T follicular helper cell (primary cell): ENCODE data around the gene USP47.

Experiments used
- DNase-seq: peaks from one replicate; pipeline ENCODE4 v3.0.0-alpha.2; 2020; ENCODE audit warnings: low read depth

Gene USP47

GRCh38 chr11:11981364-11981763 lies 139.6 kb downstream of the USP47 start:
- no peak for DNase-seq

- no peak for DNase-seq
These were observed 140.1 kb downstream of the USP47 start for GRCh38 chr11:11981840-11982239.

- DNase-seq, result no peak
These were observed 140.7 kb downstream of the USP47 start for GRCh38 chr11:11982461-11982860.

DNA sequence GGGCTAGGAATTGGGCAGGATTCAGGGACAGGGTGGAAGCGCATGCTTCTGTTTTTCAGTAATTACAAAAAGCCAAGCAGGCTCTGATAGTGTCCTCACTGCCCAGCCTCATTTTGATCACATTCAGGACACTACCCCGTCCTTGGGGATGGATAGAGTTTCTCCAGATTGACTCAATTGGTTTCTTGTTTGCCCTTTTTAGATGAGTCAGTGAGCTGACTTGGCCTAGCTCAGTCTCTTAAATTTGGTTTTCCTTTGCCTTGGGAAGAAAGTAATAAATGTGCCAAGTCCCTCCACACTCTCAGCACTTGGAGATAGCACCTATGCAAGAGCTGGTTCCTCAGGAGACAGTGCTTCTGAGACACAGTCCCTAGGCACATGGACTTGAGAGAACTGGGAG lies 141.2 kb downstream of the USP47 start:
- DNase-seq, result no peak

DNA sequence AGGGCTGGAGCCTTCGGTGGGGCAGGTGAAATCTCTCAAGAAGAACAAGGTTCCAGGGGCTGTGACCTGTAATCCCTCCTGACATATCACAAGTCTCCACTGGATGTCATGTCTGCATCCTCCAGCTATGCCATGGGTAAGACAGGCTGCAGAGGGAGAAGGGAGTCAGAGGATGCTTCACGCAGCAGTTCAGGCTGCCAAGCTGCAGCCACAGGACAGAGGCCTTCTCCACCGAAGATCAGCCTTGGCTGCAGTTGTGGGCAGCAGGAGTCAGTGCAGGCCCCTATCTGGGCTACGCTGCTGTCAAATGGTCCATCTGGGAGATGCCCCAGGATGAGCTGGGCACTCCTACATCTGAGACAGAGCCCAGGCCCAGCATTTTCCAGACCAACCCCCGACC lies 141.7 kb downstream of the USP47 start:
- no peak for DNase-seq

- DNase-seq, result no peak
These were observed 142.8 kb downstream of the USP47 start for GRCh38 chr11:11984563-11984962.

GRCh38 chr11:11985016-11985715 lies 143.4 kb downstream of the USP47 start:
- no peak for DNase-seq

DNA sequence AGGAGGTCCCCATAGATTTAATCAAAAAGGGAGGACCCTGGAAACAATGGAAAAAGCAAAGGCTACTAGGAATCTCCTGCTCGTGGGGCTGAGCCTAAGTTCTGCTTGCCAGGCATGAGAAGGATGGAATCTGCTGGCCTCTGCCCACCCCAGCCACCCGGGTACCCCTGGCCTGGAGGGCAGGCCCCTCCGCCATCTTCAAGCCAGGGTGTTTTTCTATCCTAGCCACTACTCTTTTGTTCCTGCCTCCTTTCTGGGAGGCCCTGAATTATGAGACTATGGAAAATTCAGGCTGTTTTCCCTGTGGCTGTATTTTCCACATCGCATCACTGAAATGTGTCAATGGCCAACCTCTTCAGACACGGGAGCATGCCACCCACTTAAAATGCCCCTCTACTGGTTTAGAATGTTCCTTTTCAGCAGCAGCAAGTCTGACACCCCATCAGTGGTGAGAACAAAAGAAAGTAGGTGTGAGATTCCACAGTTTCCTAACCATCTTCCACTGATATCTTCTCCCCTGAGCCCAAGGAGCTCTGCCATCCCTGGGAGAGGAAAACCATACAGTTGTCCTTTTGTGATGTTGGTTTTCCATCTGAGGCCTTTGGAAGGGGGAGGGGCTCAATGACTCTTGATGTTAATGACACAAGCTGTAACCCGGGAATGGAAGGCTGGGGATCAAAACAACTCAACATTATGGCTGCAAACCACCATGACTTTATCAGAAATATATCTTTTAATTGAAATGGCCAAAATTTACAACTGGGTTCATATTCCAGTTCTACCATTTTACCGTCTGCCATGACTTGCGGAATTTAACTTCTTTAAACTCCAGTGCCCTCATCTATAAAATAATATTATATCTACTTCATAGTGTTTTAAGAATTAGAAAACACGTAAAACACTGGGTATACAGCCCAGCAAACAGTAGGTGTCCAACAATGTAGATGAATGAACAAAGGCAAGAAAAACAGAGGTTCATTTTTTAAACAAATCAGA lies 144.5 kb downstream of the USP47 start:
- no peak for DNase-seq

DNA sequence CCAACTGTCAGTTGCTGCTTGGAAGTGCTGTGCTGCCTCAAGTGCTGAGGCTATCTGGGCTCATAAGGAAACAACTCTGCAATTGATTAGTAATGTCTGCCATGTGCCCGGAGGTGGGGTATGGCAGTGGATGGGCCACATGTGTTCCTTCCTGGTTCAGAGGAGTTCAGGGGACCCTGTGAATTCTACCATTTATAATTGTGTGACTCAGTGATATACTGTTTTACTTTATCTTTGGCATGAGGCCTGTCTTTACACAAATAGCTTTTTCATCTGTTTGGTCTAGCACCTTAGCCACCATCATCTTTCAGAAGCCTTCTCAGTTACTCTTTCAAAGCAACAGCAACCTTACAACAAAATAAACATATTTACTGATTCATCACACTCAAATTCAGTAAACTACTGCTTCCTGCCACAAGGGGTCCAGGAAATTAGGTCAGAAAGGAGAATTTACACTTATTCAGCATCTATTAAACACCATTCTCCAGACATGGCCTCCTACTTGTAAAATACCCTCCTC lies 145.8 kb downstream of the USP47 start:
- DNase-seq, result no peak

DNA sequence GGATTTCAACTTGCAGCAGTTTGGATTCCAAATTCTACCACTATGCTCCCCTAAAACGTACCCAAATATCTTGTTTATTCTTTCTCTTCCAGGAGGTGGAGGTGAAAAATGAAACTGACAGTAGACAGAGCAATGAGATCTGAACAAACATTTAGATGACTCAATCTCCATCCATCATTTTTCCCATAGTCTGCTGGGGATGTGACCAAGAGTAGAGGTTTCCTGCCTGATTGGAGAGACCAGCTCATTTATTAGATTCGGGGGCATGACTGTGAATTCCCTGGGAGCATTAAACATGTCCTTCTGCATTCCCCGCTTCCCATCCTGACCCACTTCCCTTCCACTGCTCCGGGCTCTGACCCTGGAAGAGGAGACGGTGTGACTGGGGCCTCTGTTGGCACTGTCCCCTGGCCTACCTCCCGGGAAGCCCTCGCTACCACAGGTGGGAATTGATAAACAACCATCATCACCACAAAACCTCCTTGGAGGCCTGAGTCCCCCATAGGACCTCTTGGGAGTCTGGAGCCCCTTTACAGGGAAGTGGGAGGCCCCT lies 146.4 kb downstream of the USP47 start:
- DNase-seq, result no peak

- no peak for DNase-seq
These were observed 147.0 kb downstream of the USP47 start for GRCh38 chr11:11988681-11989261.

GRCh38 chr11:11989774-11990744 lies 148.3 kb downstream of the USP47 start:
- no peak for DNase-seq

GRCh38 chr11:11992257-11993212 lies 150.8 kb downstream of the USP47 start:
- DNase-seq, result no peak

DNA sequence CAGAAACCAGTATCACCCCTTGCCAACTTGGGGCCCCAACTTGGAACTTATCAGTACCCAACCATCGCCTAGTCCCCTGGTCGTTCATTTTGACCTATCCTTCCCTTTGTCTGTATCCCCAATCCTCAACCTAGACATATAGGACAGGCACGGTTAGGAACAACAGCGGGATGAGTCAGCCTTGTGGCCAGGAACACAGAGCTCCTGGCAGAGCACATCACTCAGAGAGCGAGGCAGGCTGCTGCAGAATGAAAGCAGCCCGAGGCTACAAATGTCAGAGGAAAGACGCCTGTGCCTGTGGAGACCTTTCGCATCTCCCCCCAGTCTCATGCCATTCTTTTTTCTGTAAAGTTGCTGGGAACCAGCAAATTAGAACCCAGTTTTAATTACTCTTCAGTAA lies 152.1 kb downstream of the USP47 start:
- DNase-seq, result no peak

DNA sequence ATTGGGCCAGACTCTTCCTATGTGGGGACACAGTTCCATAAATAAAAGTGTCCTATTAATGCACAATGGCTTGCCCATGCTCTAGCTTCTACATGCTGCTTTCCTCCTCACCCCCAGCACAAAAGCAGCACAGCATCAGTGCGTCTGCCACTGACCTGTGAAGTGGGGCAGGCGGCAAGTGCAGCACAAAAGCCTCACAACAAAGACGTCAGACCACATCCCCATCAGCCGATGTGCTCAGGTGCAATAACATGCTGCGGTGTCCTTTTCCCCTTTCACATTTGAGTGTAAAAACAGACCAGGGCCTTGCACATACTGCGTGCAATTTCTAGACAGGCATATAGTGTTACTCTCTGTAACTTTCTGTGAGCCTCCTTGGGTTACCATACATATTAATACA lies 153.8 kb downstream of the USP47 start:
- DNase-seq, result no peak

DNA sequence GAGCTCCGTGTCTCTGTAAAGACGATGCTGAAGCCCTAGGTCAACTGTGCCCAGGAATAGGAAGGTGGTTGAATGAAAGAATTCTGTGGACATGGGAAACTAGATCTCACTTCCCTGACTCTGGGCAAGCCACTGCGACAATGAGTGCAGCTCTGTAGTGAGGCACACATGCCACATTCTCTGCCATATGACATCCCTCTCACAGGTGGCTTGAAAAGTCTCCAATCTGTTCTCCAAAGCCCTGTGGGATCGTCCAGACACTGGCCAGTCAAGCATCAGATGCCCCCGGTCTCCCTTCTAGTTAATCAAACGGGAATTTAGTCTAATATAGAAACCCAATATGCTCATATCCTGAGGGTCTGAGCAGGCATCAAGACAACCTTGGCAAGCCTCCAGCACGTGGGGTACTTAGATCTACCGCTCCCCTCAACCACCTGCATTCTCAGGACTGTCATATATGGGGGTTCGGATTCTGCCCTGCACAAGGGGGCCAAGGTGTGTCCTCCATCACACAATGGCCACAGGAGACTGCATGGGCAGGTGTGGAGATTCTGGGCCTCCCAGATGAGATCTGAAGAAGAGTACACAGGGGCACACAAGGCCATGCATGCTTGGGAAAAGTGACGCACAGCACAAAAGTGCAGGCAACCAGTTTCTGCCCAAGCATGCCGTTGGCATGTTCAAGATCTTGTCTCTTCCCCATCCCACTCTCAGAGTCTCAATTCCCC lies 154.7 kb downstream of the USP47 start:
- no peak for DNase-seq

DNA sequence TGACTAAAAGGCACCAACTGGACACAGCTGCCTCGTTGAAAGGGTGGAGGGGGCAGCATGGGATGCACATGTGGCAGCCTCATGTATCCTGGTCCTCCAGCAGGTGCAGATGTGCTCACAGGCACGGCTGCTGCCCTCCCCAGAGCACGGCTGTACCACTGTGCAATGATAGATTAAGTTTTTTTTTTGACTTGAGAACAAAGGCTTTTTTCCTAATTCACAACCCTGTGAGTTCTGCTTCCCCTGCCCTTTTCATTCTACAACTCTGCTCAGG lies 155.2 kb downstream of the USP47 start:
- DNase-seq, result no peak

GRCh38 chr11:11998091-11998781 lies 156.5 kb downstream of the USP47 start:
- no peak for DNase-seq

GRCh38 chr11:12001186-12001585 lies 159.4 kb downstream of the USP47 start:
- no peak for DNase-seq
